ENCODE measurements around the gene C19orf47. TPM values are rescaled to one million over a fixed set of nuclear protein-coding genes. Genes with fewer than 3 reads are reported as not detected.

The C19orf47 gene
- 23.8 to 33.1 TPM (median 31.5 TPM) in 5 replicates for total RNA-seq (2022; extraction: Qiagen RNA extraction)

GRCh38 chr19:40348125-40348913 is at the start of gene C19orf47, which contains the start of gene PLD3:
TSS of gene C19orf47 (minus strand) at chr19:40348397. CDS start at chr19:40341857, 6,540 bp downstream.
TSS of gene PLD3 (plus strand) at chr19:40348695. CDS start at chr19:40366484, 17,789 bp downstream.

GRCh38 chr19:40390084-40390742 is 42.0 kb upstream of the C19orf47 start, which contains the start of gene HIPK4:
TSS of gene HIPK4 (minus strand) at chr19:40390181. CDS start at chr19:40389902, 279 bp downstream.

GRCh38 chr19:40284501-40285352 is 63.5 kb downstream of the C19orf47 start, which contains the start of gene AKT2:
TSS of gene AKT2 (minus strand) at chr19:40285345. CDS start at chr19:40265267, 20,078 bp downstream.

Other genes starting within 250 kb of the C19orf47 start
- gene MAP3K10, start 157.0 kb downstream of the C19orf47 start, total RNA-seq (2022; extraction: Qiagen RNA extraction) = 10.8 to 16.1 TPM (median 13.6 TPM) in 5 replicates
- gene TTC9B, start 130.0 kb downstream of the C19orf47 start, total RNA-seq (2022; extraction: Qiagen RNA extraction) = 0.25 to 0.54 TPM (median 0.32 TPM) in 5 replicates
- 0.11 to 0.41 TPM (median 0.25 TPM) in 5 replicates for gene CCNP, start 121.7 kb downstream of the C19orf47 start, total RNA-seq (2022; extraction: Qiagen RNA extraction)
- gene AKT2, start 63.1 kb downstream of the C19orf47 start, total RNA-seq (2022; extraction: Qiagen RNA extraction) = 113 to 203 TPM (median 198 TPM) in 5 replicates
- gene PLD3, start 298 bp upstream of the C19orf47 start, total RNA-seq (2022; extraction: Qiagen RNA extraction) = 245 to 279 TPM (median 256 TPM) in 5 replicates
- gene HIPK4, start 41.8 kb upstream of the C19orf47 start, total RNA-seq (2022; extraction: Qiagen RNA extraction) = 0.16 to 0.39 TPM (median 0.35 TPM) in 5 replicates
- 1.2 to 1.3 TPM (median 1.3 TPM) in 5 replicates for gene PRX, start 65.0 kb upstream of the C19orf47 start, total RNA-seq (2022; extraction: Qiagen RNA extraction)
- 24.4 to 31.9 TPM (median 26.1 TPM) in 5 replicates for gene SERTAD1, start 77.6 kb upstream of the C19orf47 start, total RNA-seq (2022; extraction: Qiagen RNA extraction)
- gene SERTAD3, start 95.9 kb upstream of the C19orf47 start, total RNA-seq (2022; extraction: Qiagen RNA extraction) = 36.9 to 48.9 TPM (median 44.2 TPM) in 5 replicates
- gene BLVRB, start 117.3 kb upstream of the C19orf47 start, total RNA-seq (2022; extraction: Qiagen RNA extraction) = 242 to 310 TPM (median 270 TPM) in 5 replicates
- gene SPTBN4, start 118.6 kb upstream of the C19orf47 start, total RNA-seq (2022; extraction: Qiagen RNA extraction) = 0.41 to 0.73 TPM (median 0.66 TPM) in 5 replicates
- 93.3 to 152 TPM (median 136 TPM) in 5 replicates for gene SHKBP1, start 228.5 kb upstream of the C19orf47 start, total RNA-seq (2022; extraction: Qiagen RNA extraction)

All from A549 treated with dexamethasone at 1 μM for 4 hours (cell line).